ENCODE measurements around the gene DERL3.
"Not testable (repeated sequence)": the region's sequence is repeated elsewhere in the genome, so short reads cannot be mapped to it uniquely, and the experiment has no call there.

DERL3 gene

DNA sequence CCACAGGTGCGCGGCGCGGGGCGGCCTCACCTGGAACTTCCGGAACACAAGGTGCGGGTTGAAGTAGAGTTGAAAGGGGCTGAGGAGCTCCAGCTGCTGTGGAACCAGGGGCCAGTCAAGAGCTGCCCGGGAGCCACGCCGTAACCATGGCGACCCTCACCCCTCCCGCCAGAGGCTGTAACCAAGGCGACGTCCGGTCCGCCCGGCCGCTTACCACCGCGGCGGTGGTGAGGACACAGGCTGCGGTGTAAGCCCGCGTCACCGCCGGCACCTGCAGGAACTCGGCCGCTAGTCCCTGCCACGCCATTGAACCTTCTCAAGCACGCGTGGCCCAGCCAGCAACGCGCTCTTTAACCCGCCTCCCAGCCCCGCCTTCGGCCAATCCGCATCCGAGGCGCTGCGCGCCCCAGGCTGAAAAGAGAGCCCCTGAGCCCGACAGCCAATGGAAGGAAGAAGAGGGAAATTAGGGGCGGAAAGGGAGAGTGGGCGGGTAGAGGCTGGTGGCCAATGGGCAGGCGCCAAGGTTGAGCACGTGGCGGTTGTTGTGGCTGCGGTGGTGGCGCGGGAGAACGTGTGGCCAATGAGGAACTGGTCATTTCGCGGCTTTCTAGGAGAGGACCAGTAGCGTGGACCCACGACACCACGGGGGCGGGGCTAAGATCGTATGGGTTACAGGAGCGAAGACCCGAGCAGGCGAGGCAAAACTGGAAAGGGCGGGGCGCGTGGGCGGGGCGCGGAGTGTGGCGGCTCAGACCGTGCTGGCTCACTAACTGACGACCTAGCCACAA, at the start of gene DERL3:
DERL3 (minus strand) TSS at position 326 of the 788 bp plus-strand sequence; CDS start at position 307, 19 bp downstream.
- in situ Hi-C loops (cut with HindIII; ENCODE audit: low sequenced_read_pairs): loop anchor here (5.0 kb wide), 1 partner anchor 77 kb away; the partner anchor contains the start of gene C22orf15

DNA sequence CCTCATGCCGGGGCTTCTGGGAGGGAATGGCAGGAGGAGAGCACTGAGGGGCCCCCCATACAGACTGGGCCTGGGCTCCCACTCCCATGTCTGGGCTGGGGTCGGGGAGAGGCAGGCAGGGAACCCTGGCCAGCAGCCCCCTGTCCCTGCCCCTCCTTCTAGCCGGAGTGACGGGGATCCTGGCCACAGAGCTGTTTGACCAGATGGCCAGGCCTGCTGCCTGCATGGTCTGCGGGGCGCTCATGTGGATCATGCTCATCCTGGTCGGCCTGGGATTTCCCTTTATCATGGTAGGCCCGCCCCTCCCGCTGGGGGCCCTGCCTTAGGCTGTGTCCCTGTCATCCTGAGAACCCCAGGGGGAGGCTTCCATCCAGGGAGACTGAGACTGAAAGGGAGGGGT, 45.3 kb upstream of the DERL3 start:
- in situ Hi-C loops (cut with HindIII; ENCODE audit: low sequenced_read_pairs): no loop called here

DNA sequence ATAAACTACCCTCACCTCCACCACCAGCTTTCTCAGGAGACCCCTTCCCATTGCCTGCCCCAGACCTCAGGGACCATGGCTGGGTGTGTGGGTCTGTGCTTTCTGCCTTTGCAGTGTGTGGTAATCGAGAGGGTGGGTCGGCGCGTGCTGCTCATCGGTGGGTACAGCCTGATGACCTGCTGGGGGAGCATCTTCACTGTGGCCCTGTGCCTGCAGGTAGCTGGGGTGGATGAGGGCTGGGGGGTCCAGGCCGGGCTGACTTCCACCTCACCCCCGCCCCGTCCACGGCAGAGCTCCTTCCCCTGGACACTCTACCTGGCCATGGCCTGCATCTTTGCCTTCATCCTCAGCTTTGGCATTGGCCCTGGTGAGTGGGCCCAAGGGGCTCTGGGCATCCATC, 44.9 kb upstream of the DERL3 start:
- in situ Hi-C loops (cut with HindIII; ENCODE audit: low sequenced_read_pairs): no loop called here

DNA sequence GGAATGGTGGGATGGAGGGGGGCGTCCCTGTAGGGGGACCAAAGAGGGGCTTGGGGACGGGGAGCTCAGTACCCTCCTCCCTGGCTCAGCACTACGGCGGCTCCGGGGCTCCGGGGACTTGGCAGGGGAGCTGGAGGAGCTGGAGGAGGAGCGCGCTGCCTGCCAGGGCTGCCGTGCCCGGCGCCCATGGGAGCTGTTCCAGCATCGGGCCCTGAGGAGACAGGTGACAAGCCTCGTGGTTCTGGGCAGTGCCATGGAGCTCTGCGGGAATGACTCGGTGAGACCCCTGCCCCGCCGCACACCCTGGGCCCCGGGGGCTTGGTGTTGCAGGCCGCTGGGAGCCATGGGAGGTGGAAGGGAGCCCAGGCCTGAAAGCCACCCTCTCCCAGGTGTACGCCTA, 43.6 kb upstream of the DERL3 start:
- in situ Hi-C loops (cut with HindIII; ENCODE audit: low sequenced_read_pairs): no loop called here

DNA sequence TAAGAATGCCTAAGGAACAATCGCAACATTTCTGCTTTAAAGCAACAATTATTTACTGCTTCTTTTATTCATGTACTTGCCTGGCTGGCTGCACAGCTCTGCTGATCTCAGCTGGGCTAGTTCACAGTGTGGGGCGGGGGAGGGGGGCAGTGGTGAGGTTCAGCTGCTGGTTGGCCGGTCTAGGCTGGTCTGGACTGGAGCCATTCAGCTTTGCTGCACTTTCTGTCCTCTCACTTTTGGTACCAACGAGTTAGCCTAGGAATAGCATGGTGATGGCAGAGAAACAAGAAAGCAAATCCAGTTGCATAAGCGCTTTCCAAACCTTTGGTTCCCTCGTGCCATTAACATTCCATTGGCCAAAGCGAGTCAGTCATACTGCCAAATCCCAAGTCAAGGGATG, 39.4 kb upstream of the DERL3 start:
- in situ Hi-C loops (cut with HindIII; ENCODE audit: low sequenced_read_pairs): loop anchor here (10.0 kb wide), 1 partner anchor 63 kb away; no protein-coding TSS in a partner anchor

DNA sequence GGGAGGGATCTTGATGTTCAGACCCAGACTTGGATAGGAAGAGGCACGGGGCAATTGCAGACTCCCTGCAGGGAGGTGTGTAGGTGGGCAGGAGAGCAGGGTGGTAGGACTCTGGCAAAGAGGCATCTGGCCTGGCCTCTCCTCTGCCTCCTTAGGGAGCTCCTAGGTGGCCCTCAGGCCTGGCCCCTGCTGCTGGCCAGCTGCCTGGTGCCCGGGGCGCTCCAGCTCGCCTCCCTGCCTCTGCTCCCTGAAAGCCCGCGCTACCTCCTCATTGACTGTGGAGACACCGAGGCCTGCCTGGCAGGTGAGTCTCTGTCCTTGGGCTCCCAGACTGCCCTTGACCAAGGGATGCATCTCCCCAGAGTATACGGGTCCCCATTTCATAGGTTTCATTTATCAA, 38.8 kb upstream of the DERL3 start:
- in situ Hi-C loops (cut with HindIII; ENCODE audit: low sequenced_read_pairs): loop anchor here (10.0 kb wide), 1 partner anchor 63 kb away; no protein-coding TSS in a partner anchor

DNA sequence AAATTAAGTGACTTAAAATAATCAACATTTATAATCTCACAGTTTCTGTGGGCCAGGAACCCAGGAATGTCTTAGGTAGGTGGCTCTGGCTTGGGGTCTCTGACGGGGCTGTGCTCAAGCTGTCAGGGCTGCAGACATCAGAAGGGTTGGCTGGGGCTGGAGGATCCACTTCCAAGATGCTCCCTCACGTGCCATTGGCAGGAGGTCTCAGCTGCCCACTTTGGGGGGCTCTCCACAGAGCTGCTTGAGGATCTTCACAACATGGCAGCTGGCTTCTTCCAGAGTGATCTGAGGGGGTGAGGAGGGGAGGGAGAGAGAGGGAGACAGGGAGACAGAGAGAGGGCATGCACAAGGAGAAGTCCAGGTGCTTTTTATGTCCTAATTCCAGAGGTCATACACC, 37.0 kb upstream of the DERL3 start:
- in situ Hi-C loops (cut with HindIII; ENCODE audit: low sequenced_read_pairs): loop anchor here (10.0 kb wide), 1 partner anchor 61 kb away; no protein-coding TSS in a partner anchor

DNA sequence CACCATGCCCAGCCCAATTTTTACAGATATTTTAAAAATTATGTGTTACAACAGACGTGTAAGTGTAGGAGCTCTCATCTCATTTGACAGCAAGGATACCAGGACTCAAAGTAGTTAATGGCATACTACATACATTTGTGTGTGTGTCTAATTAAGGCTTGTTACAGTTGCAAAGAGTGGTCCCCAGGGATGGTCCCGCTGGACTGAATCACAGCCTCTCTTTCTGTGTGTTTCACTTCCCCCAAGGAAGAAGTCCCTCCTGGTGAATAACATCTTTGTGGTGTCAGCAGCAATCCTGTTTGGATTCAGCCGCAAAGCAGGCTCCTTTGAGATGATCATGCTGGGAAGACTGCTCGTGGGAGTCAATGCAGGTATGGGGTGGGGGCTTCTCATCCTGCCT, 36.1 kb upstream of the DERL3 start:
- in situ Hi-C loops (cut with HindIII; ENCODE audit: low sequenced_read_pairs): loop anchor here (10.0 kb wide), 1 partner anchor 60 kb away; no protein-coding TSS in a partner anchor

DNA sequence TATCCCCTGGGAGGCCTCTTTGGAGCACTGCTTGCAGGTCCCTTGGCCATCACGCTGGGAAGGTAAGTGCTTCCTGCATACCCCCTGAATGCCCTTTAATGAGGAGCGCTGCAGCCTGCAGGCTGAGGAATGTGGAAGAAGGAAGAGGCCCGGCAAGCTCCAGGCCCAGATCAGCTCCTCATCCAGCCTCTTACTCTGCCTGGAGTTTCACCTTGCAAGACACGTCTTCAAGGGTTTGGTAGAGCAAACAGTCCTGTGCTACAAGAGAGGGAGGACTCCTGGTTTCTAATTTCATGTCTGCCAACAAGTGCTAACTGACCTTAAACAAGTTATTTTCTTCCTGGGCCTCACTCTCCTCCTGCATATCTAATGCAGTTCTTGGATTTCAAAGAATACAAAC, 29.8 kb upstream of the DERL3 start:
- in situ Hi-C loops (cut with HindIII; ENCODE audit: low sequenced_read_pairs): no loop called here

DNA sequence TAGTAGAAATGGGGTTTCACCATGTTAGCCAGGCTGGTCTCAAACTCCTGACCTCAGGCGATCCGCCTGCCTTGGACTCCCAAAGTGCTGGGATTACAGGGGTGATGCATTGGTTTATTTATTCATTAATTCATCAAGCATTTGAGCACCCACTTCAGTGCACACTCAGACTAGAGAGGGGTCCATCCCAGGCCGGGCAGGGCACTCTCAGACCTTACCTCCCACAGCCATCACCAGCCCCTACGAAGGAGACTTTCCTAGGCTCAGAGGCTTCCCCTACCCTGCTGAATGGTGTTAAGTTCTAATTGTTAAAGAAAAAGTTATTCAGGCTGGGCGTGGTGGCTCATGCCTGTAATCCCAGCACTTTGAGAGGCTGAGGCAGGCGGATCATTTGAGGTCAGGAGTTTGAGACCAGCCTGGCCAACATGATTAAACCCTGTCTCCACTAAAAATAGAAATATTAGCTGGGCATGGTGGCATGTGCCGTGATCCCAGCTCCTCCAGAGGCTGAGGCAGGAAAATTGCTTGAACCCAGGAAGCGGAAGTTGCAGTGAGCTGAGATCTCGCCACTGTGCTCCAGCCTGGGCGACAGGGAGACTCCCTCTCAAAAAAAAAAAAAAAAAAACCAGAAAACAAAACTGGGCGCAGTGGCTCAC, 25.8 kb upstream of the DERL3 start:
- in situ Hi-C loops (cut with HindIII; ENCODE audit: low sequenced_read_pairs): not testable (repeated sequence)

DNA sequence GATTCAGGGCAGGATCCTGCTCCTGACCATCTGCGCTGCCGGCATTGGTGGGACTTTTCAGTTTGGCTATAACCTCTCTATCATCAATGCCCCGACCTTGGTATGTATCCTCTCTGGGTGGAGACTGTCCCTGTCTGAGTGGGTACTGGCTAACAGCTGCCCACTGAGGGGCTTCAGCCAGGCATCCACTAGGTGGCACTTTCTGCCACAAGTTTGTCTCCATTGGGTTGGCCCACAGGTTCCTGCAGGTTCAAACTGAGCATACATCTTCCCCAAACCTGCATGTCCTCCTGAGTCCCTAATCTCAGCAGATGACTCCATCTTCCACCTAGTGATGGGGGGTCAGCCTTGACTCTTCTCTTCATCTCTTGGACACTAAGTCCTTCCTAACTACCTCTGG, 23.3 kb upstream of the DERL3 start:
- in situ Hi-C loops (cut with HindIII; ENCODE audit: low sequenced_read_pairs): no loop called here

DNA sequence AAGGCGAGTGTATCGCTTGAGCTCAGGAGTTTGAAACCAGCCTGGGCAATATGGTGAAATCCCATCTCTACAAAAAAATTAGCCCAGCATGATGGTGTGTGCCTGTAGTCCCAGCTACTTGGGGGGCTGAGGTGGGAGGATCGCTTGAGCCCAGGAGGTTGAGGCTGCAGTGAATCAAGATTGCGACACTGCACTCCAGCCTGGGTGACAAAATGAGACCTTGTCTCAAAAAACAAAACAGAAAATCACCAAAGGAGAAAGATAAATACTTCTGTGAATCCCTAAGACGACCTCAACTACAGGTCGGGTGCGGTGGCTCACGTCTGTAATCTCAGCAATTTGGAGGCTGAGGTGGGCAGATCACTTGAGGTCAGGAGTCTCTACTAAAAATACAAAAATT, 21.4 kb upstream of the DERL3 start:
- in situ Hi-C loops (cut with HindIII; ENCODE audit: low sequenced_read_pairs): not testable (repeated sequence)

DNA sequence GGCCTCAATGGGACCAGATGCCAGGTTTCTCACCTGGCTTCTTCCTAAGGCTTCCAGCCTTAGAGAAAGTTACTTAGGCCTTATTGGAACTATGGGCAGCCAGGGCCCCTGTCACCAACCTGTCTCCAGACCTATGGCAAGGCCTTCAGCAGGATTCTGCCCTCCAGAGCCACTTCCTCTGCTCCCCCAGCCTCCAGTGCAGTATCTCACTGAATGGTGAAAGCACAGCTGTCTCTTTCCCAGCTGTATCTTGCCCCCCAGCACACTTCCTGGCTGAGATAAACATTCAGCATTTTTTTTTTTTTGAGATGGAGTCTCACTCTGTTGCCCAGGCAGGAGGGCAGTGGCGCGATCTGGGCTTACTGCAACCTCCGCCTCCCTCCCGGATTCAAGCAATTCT, 20.4 kb upstream of the DERL3 start:
- in situ Hi-C loops (cut with HindIII; ENCODE audit: low sequenced_read_pairs): no loop called here

DNA sequence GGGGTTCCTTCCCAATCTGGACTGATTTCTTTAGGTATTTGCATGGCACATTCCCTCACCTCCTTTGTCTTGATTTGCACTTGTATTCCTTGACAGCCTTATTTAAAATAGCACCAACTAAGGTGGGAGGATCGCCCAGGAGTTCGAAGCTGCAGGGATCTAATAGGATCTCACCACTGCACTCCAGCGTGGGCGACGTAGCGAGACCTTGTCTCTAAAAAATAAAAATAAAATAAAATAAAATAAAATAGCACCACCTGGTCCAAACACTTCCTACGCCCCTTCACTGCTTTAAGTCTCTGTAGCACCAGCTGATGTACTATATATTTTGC, 19.6 kb upstream of the DERL3 start:
- in situ Hi-C loops (cut with HindIII; ENCODE audit: low sequenced_read_pairs): no loop called here

DNA sequence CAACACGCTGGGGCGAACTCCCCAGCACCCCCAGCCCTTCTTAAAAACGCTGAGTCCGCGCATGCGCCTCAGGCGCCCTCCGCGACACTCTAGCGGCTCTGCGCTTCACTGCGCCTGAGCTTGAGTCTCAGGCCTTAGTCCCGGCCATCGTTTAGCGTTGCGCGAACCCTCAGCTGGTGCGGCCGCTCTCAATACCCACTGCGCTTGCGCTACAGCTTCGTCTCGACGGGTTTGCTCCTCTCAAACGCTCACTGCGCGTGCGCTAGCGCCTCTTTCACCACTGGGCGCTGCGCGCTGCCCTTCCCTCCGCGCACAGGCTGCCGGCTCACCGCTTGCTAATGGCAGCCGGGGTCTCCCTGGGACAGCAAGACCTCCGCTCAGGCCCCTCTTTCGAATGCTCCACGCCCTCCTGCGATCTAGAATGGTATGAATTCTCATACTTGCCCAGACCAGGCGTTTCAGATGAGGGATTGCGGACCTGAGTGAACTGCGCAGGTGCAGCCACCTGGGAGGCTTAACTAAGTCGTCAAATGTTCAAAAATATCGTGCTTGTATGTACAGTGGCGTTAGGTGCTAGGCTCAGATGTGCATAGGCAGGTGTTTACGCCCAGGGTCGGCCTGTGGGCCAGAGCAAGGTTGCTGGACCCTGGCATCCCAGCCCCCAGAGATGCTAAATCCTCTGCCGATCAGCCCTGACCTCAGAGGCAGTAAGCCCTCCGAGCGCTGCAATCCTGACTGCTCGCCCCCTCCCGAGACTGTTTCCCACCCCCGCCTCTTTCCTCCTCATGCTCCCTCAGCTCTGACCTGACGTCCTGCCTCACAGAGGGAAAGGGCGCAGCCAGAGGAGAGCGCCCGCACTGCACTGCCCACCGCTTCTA, 19.0 kb upstream of the DERL3 start, which contains the start of gene SLC2A11:
SLC2A11 (plus strand) TSS at position 270 of the 878 bp plus-strand sequence; CDS start at position 395, 125 bp downstream.
- in situ Hi-C loops (cut with HindIII; ENCODE audit: low sequenced_read_pairs): no loop called here

DNA sequence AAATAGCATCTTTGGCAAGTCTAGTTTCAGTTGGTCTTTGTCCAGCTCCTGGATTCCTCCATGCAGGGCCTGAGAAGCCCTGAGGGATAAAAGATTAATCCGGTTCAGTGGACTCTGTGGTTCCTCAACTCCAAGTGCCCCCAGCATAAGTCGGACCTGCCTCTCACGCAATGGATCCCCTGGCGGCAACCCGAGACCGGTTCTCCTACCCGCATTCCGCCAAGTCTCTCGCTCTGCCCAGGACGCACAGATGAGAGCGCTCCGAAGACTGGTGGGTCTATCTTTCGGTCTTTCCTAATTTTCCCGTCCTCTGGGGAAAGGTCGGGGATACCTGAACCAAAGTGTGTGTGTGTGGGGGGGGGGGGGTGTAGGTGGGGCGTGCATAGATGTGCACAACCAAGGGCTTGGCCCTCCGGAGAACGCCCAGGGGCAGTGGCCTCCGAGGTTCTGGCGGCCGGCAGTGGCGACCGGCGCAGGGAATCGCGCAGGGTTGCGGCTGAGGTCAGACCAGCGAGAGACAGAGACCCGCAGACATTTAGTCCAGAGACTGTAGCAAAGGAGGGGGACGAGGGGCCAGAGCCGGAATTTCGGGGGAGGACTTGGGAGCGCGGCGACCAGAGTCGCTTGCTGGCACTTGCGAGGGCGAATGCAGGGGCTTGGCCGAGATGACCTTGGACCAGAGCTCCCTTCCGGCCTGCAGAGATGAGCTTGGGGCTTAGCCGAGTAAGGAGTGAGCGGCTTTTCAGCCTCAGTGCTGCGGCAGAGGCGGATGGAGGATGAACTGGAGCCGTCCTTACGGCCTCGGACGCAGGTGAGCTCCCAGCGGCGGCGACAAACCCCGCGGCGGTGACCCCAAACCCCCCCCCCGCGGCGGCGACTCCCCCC, 18.2 kb upstream of the DERL3 start:
- in situ Hi-C loops (cut with HindIII; ENCODE audit: low sequenced_read_pairs): no loop called here

DNA sequence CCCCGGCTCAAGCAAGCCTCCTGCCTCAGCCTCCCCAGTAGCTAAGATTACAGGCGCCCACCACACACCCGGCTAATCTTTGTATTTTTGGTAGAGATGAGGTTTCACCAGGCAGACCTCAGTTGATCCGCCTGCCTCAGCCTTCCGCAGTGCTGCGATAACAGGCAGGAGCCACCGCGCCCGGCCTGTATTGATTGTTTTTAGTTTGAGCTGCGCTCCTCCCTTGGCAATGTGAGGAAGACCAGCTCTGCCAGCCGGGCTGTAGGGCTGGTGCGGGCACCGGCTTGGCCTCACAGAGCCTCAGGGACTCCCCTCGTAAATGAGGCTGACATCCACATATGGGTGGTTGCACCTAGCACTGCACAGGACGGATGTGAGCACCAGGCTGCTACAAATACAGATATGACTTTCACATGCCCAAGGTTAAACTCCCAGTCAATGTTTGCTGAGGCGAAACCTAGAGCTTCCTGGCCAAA, 11.4 kb upstream of the DERL3 start:
- in situ Hi-C loops (cut with HindIII; ENCODE audit: low sequenced_read_pairs): no loop called here

DNA sequence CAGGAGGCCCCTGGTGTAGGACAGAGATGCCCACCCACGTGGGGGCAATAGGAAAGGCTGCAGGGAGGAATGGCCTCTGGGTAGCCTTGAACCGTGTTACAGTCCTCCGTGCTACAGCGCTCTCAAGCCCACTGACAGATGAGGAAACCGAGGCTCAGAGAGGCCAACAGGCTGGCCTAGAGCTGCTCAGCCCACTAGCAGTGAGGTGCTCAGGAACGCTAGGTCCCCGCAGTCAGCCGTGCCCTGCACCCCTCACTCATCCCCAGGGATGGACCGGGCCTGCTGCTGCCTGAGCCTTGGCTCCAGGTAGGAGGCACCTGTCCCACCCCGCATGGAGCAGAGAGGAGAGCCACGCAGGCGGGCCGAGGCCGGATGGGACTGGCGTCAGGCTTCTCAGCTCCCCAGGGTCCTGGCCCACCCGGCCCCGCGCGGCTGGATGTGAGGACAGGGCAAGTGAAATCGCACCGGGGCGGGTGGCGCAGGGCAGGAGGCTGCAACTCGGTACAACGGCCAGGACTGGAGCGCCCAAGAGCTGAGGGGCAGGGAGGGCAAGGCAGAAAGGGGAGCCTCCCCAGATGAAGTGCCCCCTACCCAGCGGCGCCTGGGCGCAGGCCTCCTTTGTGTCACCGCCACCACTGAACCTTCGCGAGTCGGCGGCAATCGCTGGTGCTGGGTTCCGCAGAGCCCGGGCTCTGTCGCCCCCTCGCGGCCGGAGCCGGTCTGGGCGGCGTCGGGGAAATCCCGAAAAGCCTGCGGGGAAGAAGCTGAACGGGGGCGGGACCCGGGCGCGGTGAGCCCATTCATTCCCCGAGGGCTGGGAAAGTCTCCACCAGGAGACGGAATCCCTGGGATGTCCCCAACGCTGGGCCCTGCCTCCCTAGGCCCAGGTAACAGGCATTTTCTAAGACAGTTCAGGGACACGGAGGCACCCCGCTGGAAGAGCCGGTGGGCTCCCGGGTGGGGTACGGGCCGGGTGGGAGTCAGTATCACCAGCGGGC, 10.5 kb upstream of the DERL3 start:
- in situ Hi-C loops (cut with HindIII; ENCODE audit: low sequenced_read_pairs): no loop called here

Measured in endothelial cell of hepatic sinusoid (primary cell).